NAMALWA (cell line): ENCODE results near the gene KCNMA1.

ENCODE experiments used
- DNase-seq: peaks from one replicate; pipeline ENCODE4 v3.0.0-alpha.2; 2015; ENCODE audit warnings: low spot score

The KCNMA1 gene

DNA sequence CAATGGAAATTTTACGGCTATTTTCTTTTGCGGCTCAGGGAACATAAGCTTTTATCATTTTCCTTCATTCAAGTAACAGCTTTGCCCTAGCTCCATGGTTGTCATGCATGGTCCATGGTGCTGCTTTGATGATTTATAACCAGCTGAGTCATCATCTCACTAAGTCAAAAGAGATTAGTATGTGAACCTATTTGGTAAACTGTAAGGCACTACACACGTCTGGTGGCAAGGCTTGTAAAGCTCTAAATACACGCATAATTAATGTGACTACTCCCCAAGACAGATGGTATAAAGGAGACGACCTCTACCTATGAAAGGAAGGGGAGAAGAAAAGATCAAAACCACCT lies 340.2 kb downstream of the KCNMA1 start:
- no peak for DNase-seq

- no peak for DNase-seq
Observed at GRCh38 chr10:77296534-77297392, 340.8 kb downstream of the KCNMA1 start.

- no peak for DNase-seq
Observed at GRCh38 chr10:77293773-77294172, 343.8 kb downstream of the KCNMA1 start.

DNA sequence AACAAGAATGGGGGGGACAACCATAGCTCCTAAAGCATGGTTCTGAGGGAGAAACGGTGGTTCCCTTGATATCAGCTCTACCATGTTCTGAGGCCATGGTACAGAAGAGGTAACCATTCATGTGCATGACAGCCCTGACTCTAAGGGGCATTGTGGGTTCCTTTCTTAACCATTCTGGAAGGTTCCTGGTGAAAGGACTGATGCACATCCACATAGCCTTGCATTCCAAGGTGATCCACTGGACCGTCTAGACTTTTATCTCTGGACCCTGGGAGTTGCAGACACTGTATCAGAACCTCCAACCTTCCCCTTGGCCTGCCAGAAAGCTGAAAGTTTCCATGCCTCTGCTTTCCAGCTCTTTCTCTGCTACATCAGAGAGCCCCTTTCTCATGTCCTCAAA lies 344.3 kb downstream of the KCNMA1 start:
- DNase-seq: no peak

- DNase-seq: no peak
Observed at GRCh38 chr10:77291596-77292505, 345.8 kb downstream of the KCNMA1 start.

GRCh38 chr10:77290528-77291155 lies 347.0 kb downstream of the KCNMA1 start:
- DNase-seq: no peak

DNA sequence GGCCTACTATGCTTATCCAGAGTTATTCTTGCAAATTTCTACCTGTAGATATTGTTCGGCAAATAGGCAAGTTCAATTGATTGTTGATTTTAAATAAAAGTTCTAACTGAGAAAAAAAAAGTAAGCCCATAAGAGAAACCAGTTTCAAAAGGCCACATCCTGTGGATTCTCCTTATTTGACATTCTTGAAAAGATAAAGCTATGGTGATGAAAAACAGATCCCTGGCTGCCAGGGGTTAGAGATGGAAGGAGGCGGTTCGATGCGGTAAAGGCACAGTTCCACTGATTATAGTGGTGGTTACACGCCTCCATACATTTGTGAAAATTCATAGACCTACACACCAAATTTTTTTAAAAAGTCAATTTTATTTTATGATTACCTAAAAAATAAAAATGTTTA lies 347.8 kb downstream of the KCNMA1 start:
- DNase-seq: no peak

GRCh38 chr10:77289027-77289501 lies 348.5 kb downstream of the KCNMA1 start:
- DNase-seq: no peak

GRCh38 chr10:77287647-77288120 lies 349.9 kb downstream of the KCNMA1 start:
- no peak for DNase-seq

DNA sequence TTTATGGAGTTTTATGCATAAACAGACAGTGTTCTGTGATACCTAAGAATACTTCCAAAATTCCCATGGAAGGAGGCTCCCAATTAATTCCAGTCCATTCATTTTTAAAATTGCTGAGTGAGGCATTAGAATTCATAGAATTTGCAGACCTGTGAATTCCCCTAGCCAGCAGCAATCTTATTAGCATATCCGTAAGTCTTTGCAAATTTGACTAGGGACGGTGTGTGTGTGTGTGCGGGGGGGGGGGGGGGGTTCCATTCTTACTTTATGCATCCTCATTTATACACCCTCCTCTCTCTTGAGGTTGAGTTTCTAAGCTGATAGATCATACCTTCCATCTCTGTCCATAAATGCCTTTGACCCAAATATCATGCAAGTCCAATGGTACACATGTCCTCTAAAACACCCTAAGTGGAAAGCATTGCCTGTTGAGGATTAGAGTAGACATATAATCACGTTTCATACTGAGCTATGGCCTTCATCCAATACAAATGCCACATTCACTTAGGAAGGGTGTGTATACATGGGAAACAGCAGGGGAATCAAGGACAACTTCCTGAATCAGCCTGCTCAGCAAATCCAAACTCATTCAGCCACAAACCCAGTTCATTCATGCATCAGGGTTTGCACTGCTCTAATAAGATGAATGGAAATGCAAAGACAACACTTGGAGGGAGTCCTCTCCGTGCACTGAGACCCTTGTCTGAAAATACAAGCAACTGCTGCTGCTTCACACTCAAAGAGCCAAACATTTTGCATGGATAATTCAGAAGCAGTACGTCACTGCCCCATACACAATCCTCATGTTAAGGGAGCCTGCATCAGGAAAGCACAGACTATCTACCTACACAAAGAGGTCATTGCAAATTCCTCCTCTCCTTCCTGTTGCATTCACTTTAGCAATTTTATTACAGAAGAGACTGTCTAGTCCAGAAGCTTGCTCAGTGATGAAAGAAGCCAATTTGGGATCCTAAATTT lies 350.8 kb downstream of the KCNMA1 start:
- no peak for DNase-seq

- no peak for DNase-seq
Observed at GRCh38 chr10:77285529-77286182, 352.0 kb downstream of the KCNMA1 start.

GRCh38 chr10:77284797-77285196 lies 352.8 kb downstream of the KCNMA1 start:
- DNase-seq: no peak

DNA sequence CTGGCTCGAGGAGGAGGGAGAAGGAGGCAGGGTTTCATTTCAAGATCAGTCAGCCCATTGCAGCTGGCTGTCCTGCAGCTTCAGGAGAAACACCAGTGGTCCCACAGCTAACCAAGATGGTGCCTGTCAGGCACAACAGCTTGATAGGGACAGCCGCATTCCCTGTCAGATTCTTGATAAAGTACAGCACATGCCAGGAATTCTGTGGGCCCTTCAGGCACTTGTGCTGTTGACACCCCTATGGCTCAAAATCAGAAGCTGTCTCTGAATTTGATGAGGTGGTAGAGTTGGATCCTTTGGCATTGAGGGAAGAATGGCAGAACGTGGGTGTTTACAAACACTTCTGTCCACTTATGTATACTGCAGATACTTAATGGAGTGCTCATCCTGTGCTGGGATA lies 354.3 kb downstream of the KCNMA1 start:
- no peak for DNase-seq

DNA sequence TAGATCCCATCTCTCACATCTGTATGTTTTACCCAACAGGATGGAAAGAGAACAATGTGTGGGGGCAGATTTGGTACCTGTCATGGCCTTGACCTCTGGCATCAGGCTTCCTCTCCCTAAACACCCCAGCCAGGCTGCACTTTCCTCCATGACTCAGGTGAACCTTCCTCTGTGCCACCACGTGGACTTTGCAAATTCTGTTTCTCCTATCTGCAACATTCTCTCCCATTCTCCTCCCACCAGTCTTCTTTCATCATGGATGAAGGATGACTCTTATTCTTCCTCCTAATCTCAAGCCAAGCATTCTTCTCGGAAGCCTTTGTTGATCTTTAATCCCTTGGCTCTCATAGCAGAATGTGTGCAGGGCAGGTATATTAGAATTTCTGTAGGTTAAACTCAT lies 355.4 kb downstream of the KCNMA1 start:
- DNase-seq: no peak

GRCh38 chr10:77281719-77282118 lies 355.9 kb downstream of the KCNMA1 start:
- no peak for DNase-seq

GRCh38 chr10:77279207-77279606 lies 358.4 kb downstream of the KCNMA1 start:
- no peak for DNase-seq

- DNase-seq: no peak
Observed at GRCh38 chr10:77274046-77274795, 363.4 kb downstream of the KCNMA1 start.

- DNase-seq: no peak
Observed at GRCh38 chr10:77269163-77269562, 368.4 kb downstream of the KCNMA1 start.

GRCh38 chr10:77268721-77269120 lies 368.9 kb downstream of the KCNMA1 start:
- no peak for DNase-seq
